Skin epidermis (tissue), 12 donors: ENCODE measurements around the gene LETM1.

Experiments
- H3K27ac ChIP-seq, 21 experiments: fragments of 200-600 bp; sonication (generic) in 11 of 21; one replicate each; pipeline ENCODE4 v1.5.0; 2020; ENCODE audit warnings: mild to moderate bottlenecking in 3 of 21, inconsistent platforms in 2 of 21, moderate library complexity in 2 of 21
- H3K4me3 ChIP-seq, 7 experiments: fragments of 200-600 bp; sonication (generic) in 2 of 7; one replicate each; pipeline ENCODE4 v1.5.0; 2020; ENCODE audit warnings: inconsistent platforms in 2 of 7, mild to moderate bottlenecking in 2 of 7, moderate library complexity in 1 of 7

The LETM1 gene

DNA sequence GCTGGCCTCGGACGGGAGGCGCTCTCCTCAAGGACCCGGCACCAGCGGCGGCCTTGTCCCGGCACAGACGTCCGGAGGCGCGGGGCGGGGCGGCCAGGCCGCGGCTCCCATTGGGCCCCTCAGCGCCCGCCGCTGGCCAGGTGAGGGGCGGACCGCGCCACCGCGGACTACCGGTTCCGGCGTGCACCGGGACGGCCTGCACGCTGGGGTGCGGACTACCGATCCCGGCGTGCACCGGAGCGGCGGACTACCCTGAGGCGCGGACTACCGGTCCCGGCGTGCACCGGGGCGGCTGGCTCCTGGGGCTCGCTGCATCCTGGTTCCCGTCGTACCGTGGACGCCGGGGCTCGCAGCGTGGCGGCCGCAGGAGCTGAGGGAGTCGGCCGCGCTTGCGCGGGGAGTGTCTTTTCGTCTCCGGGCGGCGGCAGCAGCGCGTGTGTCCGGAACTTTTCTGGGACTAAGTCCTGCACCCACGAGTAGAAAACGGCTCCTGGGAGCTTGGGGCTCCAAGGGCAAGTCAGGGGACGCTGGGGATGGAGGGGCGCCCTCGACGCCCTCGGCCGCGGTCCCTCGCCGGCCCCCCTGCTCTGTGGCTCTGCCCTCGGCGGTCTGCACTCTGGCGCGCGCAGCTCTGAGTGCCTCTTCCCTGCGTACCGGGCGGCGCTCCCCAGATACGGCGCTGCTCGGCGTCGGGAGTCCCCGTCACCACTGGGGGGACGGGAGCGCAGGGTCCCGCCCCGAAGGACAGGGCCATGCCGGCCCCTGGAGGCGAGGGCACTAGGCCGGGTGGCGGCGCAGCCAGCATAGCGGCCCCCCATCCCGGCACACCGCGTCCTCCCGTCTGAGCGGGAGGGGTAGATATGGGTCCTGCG lies at the start of gene LETM1:
LETM1 (minus strand) TSS at position 86 of the 872 bp plus-strand sequence. CDS start 206 bp downstream, outside the sequence.
- Histone ChIP-seq H3K27ac (peak within 1 kb of the TSS; percentile 69 to 94 (median 89)), H3K4me3 (peak within 1 kb of the TSS; percentile 55 to 98 (median 91))

DNA sequence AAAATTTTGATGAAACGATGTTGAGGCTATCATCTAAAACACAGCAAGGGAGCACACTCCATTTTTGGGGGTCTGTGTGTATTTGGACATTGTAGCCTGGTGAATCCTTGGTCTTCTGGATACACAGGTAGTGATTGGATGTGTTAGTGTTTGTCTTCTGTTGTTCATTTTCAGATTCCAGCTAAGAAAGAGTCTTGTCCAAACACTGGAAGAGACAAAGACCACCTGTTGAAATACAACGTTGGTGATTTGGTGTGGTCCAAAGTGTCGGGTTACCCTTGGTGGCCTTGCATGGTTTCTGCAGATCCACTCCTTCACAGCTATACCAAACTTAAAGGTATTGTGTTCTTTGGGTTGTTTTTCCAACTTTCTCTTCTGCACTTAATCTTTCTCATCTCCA lies 48.1 kb upstream of the LETM1 start:
- H3K27ac ChIP-seq = no peak overlapping the region

DNA sequence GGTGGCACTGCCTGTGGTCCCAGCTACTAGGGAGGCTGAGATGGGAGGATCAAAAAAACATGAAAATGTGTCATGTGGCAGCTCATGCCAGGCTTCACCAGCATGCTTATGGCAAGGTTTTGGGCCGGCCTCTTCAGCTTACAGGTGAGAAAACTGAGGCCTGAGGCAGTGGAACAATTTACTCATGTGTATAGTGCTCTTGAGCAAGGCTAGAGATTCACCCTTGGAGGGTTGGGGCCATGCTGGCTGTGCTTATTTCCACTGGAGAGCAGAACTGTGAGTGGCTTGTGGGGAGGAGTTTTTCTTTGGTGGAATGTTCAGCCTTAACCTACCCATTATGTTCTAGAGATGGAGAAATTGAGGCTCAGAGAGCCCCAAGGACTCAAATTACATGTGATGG lies 47.1 kb upstream of the LETM1 start:
- H3K4me3 ChIP-seq = no peak overlapping the region
- H3K27ac ChIP-seq = no peak overlapping the region

More for the DNA sequence above, 48.1 kb upstream of the LETM1 start:
- H3K4me3 ChIP-seq = no peak overlapping the region

DNA sequence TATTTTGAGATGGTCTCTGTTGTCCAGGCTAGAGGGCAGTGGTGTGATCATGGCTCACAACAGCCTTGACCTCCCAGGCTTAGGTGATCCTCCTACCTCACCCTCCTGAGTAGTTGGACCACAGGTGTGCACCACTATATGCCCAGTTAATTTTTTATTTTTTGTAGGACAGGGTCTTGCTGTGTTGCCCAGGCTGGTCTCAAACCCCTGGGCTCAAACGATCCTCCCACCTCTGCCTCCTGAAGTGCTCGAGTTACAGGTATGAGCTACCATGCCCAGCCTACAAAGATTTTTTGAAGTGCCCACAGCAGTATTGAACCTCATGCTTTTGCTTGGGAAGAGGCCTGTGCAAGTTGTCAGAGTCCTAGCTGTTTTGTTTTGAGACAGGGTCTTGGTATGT lies 46.3 kb upstream of the LETM1 start:
- no peak overlapping the region for H3K4me3 ChIP-seq

DNA sequence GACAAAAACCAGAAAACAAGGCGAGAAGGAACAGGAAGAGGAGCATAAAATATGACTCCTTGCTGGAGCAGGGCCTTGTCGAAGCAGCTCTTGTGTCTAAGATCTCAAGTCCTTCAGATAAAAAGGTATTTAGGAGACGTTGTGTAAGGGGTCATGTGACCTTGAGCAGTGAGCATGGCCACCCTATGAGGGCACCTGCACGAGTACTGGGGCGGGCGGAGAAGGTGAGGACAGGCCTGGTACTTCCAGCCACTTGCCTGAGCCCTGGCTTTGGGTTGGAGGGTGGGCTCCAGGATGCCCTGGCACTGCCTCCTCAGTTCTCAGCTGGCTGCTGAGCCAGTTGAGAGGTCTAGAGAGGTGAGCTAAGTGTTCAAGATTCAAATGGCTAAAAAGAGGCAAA lies 45.2 kb upstream of the LETM1 start:
- no peak overlapping the region for H3K27ac ChIP-seq
- H3K4me3 ChIP-seq = no peak overlapping the region

More for the DNA sequence above, 46.3 kb upstream of the LETM1 start:
- no peak overlapping the region for H3K27ac ChIP-seq

DNA sequence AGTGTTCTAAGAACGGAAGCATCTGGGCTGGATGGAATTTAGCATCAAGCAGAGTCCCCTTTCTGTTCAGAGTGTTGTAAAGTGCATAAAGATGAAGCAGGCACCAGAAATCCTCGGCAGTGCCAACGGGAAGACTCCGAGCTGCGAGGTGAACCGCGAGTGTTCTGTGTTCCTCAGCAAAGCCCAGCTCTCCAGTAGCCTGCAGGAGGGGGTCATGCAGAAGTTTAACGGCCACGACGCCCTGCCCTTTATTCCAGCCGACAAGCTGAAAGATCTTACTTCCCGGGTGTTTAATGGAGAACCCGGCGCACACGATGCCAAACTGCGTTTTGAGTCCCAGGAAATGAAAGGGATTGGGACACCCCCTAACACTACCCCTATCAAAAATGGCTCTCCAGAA lies 44.7 kb upstream of the LETM1 start:
- H3K27ac ChIP-seq = no peak overlapping the region
- no peak overlapping the region for H3K4me3 ChIP-seq

DNA sequence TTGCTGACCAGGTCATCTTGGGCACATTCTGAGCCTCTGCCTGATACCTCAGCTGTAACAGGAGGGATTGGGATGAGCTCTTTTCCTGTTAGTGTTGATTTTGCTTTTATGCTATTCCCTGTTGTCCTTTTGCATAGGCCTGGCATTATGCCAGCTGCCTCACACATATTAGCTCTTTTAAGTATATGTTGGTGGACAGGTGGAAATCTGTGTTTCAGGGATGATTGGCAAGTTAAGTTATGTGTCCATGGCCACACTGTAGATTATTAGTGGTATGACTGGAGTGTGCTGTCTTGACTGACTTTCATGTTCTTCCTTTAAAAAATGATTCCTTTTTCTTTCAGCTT lies 44.1 kb upstream of the LETM1 start:
- H3K4me3 ChIP-seq = no peak overlapping the region
- H3K27ac ChIP-seq = no peak overlapping the region

DNA sequence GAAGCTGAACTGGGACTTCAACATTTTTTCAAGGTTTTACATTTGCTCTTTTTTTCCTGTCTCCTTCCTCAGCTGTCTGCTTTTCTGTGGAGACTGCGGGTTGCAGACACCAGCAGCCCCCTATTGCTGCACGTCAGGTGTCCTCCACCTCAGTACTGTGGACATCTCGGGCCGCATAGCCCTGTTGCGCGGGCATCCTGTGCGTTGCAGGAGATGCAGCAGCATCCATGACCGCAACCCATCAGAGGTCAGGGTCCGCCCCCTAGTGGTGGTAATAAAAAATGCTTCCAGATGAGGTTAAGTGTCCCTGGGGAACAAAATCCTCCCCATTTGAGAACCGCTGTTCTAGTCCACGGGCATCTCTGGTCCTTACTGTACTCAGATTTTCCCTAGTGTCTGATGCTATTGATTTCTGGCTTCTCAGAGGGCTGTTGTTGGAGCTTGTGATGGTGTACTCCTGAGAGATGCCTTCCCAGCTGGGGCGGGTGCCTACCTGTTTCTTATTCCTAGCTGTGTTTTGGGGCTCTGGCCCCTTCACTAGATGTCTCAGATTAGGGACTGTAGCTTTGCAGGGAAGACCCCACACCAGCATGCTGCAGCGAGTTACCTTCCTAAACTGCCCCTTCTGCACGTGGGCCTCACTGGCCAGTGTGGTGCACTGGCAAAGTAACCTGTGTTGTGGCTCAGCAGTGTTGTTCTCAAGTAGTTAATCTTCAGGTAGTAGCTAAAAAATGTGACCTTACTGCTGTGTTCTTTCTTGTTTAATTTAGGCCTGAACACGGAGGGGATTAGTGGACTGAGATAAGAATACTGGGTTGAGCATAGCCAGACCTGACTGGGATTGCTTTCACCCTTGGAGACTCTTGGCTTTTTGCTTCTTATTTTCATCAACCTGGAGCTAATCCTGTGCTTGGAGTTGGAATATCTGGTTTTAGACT lies 43.5 kb upstream of the LETM1 start:
- H3K27ac ChIP-seq = peak overlapping the region in 2 of 21 experiments; percentile 12 to 23
- H3K4me3 ChIP-seq = no peak overlapping the region

DNA sequence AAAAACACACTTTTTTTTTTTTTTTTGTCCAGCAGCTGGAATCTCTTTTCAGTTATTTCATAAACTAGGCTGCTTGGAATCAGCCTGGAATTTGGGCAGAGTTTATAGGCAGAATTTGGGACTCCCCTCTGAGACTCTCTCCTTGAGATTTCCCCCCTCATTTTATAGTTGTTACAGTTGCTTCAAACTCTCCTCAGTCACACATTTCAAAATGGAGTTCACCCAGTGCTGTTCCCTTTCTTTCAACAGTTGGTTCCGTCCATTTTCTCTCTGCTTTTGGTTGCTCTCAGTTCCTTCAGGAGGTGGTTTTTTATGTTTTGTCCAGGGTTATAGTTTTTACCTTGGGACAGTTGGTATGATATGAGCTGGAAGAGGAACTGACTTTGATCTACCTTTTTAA lies 42.7 kb upstream of the LETM1 start:
- H3K27ac ChIP-seq = peak overlapping the region in 2 of 21 experiments; percentile 12 to 23
- no peak overlapping the region for H3K4me3 ChIP-seq

DNA sequence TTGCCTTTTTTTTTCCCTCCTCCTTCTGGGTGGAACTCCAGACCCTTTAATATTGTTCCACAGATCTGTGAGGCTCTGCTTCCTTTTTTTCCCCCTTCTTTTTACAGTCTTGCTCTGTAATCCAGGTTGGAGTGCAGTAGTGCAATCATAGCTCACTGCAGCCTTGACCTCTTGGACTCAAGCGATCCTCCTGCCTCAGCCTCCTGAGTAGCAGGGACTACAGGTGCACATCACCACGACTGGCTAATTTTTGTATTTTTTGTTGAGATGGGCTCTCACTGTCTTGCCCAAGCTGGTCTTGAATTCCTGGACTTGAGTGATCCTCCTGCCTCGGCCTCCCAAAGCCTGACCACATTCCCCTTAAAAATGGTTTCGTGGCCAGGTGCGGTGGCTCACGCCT lies 42.1 kb upstream of the LETM1 start:
- H3K27ac ChIP-seq = no peak overlapping the region
- H3K4me3 ChIP-seq = no peak overlapping the region

DNA sequence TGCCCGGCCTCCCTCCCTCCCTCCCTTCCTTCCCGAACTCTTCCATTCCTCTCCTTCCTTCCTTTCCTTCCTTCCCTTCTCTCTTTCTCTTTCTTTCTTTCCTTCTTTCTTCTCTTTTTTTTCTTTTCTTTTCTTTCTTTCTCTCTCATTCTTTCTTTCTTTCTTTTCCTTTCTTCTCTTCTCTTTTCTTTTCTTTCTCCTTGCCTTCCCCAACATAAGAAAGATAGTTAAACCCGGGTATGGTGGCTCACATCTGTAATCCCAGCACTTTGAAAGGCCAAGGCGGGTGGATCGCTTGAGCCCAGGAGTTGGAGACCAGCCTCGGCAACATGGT lies 40.7 kb upstream of the LETM1 start:
- Histone ChIP-seq H3K4me3 (no peak overlapping the region), H3K27ac (no peak overlapping the region)

DNA sequence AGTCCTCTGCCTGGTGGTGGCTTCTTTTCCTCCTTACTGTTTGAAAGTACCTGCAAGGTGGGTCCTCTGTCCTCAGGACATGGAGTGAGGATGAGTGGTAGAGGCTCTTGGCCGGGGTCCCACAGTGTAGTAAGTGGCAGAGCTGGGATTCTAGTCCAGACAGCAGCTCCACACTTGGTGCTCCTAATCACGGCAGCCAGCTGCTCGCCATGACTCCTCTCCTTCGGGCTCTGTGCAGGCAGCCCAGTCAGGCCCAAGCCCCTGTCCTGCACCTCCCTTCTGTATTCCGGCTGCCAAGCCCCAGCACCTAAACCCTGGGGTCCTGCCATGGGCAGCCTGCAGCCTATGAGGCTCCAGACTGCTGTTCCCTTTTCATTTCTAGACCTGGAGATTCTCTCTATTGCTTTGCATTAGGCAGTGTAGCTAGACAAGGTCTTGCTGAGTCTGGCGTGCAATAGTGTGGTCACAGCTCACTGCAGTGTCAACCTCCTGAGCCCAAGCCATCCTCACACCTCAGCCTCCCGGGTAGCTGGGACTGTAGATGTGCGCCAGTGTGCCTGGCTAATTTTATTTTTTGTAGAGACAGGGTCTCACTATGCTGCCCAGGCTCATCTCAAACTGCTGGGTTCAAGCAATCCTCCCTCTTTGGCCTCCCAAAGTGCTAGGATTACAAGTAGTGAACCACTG lies 40.2 kb upstream of the LETM1 start:
- H3K4me3 ChIP-seq = no peak overlapping the region
- no peak overlapping the region for H3K27ac ChIP-seq

DNA sequence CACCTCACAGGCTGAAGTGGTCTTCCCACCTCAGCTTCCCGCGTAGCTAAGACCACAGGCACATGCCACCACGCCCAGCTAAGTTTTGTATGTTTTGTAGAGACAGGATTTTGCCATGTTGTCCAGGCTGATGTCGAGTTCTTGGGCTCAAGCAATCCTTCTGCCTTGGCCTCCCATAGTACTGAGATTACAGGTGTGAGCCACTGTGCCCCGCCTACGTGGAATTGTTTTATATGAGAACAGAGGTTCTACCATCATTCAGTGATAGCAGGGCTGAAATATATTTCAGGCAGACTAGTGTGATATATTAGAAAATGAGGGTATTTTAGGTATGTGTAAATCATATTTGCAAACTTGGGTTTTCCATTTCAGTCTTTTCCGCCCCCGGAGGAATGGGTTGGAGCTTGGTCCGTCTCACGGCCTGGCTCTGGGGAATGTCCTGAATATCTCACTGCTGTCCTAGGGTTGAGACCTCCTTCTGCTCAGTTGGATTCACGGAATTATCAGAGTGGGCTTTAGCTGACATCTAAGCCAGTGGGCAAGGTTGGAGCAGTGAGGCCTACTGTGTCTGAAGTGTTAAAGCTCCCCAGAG lies 35.1 kb upstream of the LETM1 start:
- H3K27ac ChIP-seq = no peak overlapping the region
- no peak overlapping the region for H3K4me3 ChIP-seq

DNA sequence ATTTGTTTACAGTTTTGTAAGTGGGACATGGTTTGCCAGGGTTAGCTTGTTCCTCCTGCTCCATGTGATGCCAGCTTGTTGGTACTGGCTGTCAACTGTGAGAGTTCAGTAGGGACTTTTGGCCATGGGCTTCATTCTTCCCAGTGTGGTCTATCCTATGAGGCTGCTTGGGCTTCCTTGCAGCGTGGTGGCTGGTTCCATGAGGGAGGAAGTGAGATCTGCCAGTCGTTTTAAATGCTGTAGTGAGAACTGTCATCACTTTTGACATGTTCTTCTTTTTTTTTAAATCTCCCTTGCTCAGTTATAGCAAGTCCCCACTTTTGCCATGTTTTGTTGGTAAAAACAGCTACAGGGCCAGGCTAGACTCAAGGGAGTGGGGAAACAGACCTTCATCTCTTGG lies 31.1 kb upstream of the LETM1 start:
- no peak overlapping the region for H3K4me3 ChIP-seq
- H3K27ac ChIP-seq = peak overlapping the region in 1 of 21 experiments; percentile 46

DNA sequence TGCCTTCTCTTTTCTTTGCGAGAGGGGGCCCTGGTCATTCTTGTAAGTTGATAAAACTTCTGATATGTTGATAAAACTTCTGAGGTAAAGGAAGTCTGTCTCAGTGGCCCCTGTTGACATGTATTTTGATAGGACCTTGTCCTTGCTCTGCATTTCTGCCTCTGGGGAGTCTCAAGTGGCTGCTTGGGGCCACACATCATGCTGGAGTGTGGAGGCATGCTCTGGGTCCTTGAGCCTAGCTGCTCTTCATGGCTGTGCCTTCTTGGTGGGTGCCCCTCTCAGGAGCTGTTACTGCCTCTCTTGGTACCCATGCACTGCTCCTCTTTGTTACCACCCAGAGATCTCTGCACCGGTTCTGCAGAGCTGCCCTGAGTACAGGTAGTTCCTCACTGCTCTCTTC lies 29.5 kb upstream of the LETM1 start:
- no peak overlapping the region for H3K27ac ChIP-seq
- H3K4me3 ChIP-seq = no peak overlapping the region

DNA sequence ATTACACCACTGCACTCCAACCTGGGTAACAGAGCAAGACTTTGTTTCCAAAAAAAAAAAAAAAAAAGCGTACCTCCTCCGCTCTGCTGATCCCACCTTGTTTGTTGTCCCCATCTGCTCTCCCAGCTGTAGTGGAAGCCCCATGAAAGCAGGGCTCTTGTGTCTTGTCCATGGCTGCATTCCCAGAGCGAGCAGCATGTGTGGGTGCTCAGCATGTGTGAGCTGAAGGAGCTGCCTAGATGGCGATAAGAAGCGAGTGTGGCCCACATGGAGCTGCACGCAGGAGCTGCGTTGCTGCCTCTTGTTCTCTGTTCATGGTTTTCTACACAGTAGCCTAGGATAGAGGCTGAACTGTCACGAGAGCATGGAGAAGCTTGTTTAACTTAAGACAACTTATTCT lies 27.6 kb upstream of the LETM1 start:
- Histone ChIP-seq H3K4me3 (no peak overlapping the region), H3K27ac (no peak overlapping the region)

DNA sequence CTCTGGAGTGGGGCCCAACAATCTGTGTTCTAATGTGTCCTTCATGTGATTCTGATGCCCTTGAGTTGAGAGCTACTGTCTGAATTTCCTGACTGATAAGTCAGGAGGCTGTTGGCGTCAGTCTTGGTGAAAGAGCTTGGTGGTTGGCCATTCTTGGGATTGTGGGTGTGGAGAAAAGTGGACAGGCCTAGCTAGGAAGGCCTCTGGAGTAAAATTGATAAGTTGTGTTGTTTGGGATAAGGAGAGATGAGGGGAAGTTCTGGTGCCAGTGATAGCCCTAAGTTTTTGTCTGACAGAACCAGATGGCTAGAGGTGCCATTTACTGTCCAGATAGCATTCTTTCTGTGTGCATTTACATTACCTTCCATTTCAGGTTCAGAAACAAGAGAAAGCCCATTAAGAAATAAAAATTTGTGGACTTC lies 26.9 kb upstream of the LETM1 start:
- H3K4me3 ChIP-seq = no peak overlapping the region
- H3K27ac ChIP-seq = no peak overlapping the region

DNA sequence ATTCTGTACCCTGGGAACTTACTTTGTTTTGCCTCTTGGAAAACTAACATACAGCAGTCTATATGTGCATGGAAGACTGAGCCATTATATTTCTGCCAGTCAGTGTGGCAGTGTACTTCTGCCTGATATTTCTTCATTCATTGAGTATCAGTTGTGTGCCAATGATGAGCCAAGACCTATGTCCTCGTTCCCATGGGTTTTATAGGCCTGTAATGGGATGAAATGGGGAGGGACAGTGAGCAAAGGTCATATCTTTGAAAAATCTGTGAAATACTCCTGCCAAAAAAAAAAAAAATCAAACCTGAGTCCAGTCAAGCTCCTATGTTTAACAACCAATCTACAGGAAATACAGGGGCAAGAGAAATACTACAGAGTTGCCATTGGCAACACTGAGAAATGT lies 24.4 kb upstream of the LETM1 start:
- Histone ChIP-seq H3K4me3 (no peak overlapping the region), H3K27ac (no peak overlapping the region)

DNA sequence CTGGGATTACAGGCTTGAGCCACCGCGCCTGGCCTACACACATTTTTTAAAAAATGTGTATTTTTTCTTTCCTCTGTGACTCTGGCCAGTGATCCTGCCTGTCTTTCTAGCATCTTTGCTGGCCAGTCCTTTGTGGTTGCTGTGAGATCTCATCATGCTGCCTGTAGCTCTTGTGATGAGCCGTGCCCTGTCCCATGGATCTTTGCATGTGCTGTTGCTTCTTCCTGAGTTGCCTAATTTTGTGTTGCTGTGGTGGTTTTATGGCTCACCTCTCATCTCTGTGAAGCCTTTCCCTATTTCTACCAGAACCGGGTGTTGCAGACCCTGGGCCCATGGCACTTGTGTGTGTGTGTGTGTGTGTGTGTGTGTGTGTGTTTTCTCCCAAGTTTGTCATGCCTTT lies 23.5 kb upstream of the LETM1 start:
- no peak overlapping the region for H3K4me3 ChIP-seq
- no peak overlapping the region for H3K27ac ChIP-seq

DNA sequence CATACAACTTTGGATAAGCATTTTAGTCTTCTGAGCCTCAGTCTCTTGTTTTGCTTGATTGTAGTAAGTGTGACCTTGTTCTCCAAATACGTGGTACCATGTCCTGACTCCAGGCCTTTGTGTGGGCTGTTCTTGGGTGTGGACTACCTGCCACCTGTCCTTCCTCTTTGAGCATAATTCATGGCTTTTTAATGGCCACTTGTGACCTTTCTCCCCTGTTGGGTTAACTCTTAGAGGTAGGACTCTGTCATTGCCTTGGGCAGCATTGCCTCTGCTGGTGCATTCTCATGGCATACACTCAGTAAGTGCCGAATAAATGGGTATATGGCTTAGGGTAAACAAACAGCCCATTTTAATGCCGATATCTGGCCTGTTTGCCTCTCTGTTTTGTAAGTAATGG lies 18.2 kb upstream of the LETM1 start:
- no peak overlapping the region for H3K4me3 ChIP-seq
- peak overlapping the region in 1 of 21 experiments; percentile 14 for H3K27ac ChIP-seq
